Pericardium fibroblast (primary cell): Measurements from ENCODE around the gene BAAT. TPM values are rescaled to one million over a fixed set of nuclear protein-coding genes. Genes with fewer than 3 reads are reported as not detected.

Experiments used
- total RNA-seq: library from RNA; depleted of rRNA; stranded (reverse); fragments of >200 nt; gene quantifications from 2 replicates; pipeline ENCODE4 v1.2.3, GENCODE V29; 2015

The BAAT gene
- 0.17 TPM in 1 of 2 replicates, not detected in the other for total RNA-seq

GRCh38 chr9:101384873-101385536 lies at the start of gene BAAT:
Gene BAAT (minus strand): TSS chr9:101385006. CDS start chr9:101371404, 13,602 bp downstream.

DNA sequence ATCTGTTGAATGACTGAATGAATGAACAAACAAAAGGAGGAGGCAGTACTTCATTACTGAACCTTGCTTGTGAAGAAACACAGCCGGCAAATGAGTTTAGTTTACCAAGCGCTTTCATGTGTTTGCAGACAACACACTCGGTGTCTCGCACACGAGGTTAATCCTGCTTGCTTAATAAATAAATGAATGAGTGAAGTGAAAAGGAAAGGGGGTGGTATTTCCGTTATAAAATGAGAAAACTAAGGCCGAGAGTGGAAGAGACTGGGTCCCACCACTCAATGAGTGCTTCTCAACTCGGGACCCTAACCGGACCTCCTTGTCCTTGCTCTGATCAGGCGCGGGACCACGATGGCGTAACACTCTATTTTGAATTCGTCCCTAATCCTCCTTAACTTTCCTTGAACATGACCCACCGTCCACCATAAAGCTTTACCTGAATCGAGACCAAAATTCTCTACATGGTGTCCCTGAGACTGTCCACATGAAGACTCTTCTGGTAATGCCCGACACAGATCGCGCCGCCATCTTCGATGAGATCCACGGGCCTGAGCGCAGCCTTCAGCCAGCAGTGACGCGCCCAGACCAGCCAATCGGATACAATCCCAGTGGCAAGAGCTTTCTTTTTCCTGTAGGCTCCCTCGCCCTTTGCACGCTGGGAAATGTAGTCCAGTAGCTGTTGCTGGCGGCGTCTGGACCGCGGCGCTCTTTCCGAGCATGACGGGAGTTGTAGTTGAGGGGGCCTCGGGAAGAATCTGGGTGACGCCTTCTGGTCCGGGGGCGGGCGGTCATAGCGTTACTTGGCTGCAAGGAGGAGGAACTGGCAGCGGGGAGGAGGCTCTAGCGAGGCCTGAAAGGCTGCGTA lies 13.5 kb upstream of the BAAT start, which contains the start of the genes MRPL50 and ZNF189:
Gene MRPL50 (minus strand): TSS at position 551 of the 862 bp plus-strand sequence. CDS start 26 bp downstream, at position 525.
Gene ZNF189 (plus strand): TSS at position 784 of the 862 bp plus-strand sequence. CDS start 306 bp downstream, outside the sequence.

Other genes starting within 250 kb of the BAAT start
- 6.0 and 8.0 TPM in 2 replicates for gene MRPL50, start 13.6 kb upstream of the BAAT start, total RNA-seq
- 8.2 and 10.3 TPM in 2 replicates for gene ZNF189, start 13.8 kb upstream of the BAAT start, total RNA-seq
- gene ALDOB, start 50.8 kb upstream of the BAAT start, total RNA-seq: not detected in 2 replicates
- 10.4 and 20.5 TPM in 2 replicates for gene RNF20, start 148.8 kb upstream of the BAAT start, total RNA-seq
- gene PPP3R2, start 210.0 kb upstream of the BAAT start, total RNA-seq: not detected in 2 replicates